CD4-positive, alpha-beta T cell (primary cell): Measurements from ENCODE around the gene GAL3ST1. TPM values are rescaled to one million over a fixed set of nuclear protein-coding genes. Genes with fewer than 3 reads are reported as not detected.

Experiments
- ATAC-seq: fragments of 200-7000 bp; cut with Tn5 transposase; one replicate; pipeline ENCODE4 v1.10.0; 2022; ENCODE audit warnings: mild to moderate bottlenecking; ENCODE audit not compliant: poor library complexity
- CTCF ChIA-PET: fragments of 350-600 bp; sonication (Branson Sonifier 250); formaldehyde crosslinking; loops from one replicate; lab custom pipeline; 2021; ENCODE audit warnings: antibody characterized with exemption, inconsistent platforms; lab: Charles Lee
- POLR2A ChIA-PET: fragments of 350-600 bp; sonication (Branson Sonifier 250); formaldehyde crosslinking; loops from one replicate; lab custom pipeline; 2021; ENCODE audit warnings: antibody characterized with exemption, inconsistent platforms; lab: Charles Lee
- DNase-seq, 14 experiments: peaks; one replicate each; pipeline ENCODE4 v3.0.0-alpha.2; 2013 to 2020; ENCODE audit warnings: mixed read lengths in 2 of 14
- H3K27ac ChIP-seq, 2 donors: one replicate each; pipeline versions ENCODE4 v1.5.1 to v1.7.0; 2013; ENCODE audit warnings: low read length in 2 of 2, low read depth in 1 of 2, mild to moderate bottlenecking in 1 of 2
- H3K27me3 ChIP-seq, 2 experiments: 1 replicate in 1 of 2; 2 replicates in 1 of 2; pipeline versions ENCODE4 v1.6.1 to v1.7.0; 2013; ENCODE audit warnings: low read length in 2 of 2, control low read depth in 1 of 2, mild to moderate bottlenecking in 1 of 2, moderate library complexity in 1 of 2; ENCODE audit not compliant: insufficient read depth in 2 of 2, control insufficient read depth in 1 of 2
- H3K36me3 ChIP-seq: one replicate; pipeline ENCODE4 v1.6.1; 2013; ENCODE audit warnings: low read length, control low read depth; ENCODE audit not compliant: insufficient read depth
- H3K4me1 ChIP-seq: one replicate; pipeline ENCODE4 v1.6.1; 2013; ENCODE audit warnings: low read length, control low read depth; ENCODE audit not compliant: insufficient read depth
- H3K4me3 ChIP-seq: one replicate; pipeline ENCODE4 v1.5.1; 2013; ENCODE audit warnings: mild to moderate bottlenecking, low read length, moderate library complexity
- H3K9me3 ChIP-seq, 2 experiments: 1 replicate in 1 of 2; 2 replicates in 1 of 2; pipeline versions ENCODE4 v1.6.1 to v1.7.0; 2013; ENCODE audit warnings: low read length in 2 of 2, mild to moderate bottlenecking in 2 of 2, control low read depth in 1 of 2, moderate library complexity in 1 of 2; ENCODE audit not compliant: control insufficient read depth in 1 of 2, insufficient read depth in 1 of 2
- H3K27ac Mint-ChIP-seq: one replicate; pipeline ENCODE4 v1.8.0; 2020; ENCODE audit warnings: mixed read lengths
- H3K27me3 Mint-ChIP-seq: one replicate; pipeline ENCODE4 v1.8.0; 2021; ENCODE audit warnings: mixed read lengths
- H3K36me3 Mint-ChIP-seq: one replicate; pipeline ENCODE4 v1.8.0; 2021; ENCODE audit warnings: low read depth, mixed read lengths
- H3K4me1 Mint-ChIP-seq: one replicate; pipeline ENCODE4 v1.8.0; 2021; ENCODE audit warnings: low read depth, mixed read lengths
- H3K4me3 Mint-ChIP-seq: one replicate; pipeline ENCODE4 v1.8.0; 2020; ENCODE audit warnings: mild to moderate bottlenecking, mixed read lengths
- H3K9me3 Mint-ChIP-seq: one replicate; pipeline ENCODE4 v1.8.0; 2020; ENCODE audit warnings: mixed read lengths
- intact Hi-C, 2 experiments: fragments of 100-400 bp; cut with DNase I in 1 of 2; cut with micrococcal nuclease in 1 of 2; formaldehyde crosslinking; loops; one replicate each; pipeline versions ENCODE4 v1.15.1 to v1.9.0; 2023 to 2025; cut with DNase I, micrococcal nuclease
- total RNA-seq, 174 experiments: library from RNA in 2 of 174; stranded (reverse) in 2 of 174; gene quantifications; one replicate each; pipeline ENCODE4 v1.2.3 and lab custom pipeline; 2021 to 2026
- TF ChIP-seq, protein P1 (sequence below): fragments of 200-600 bp; IDR thresholded peaks from one replicate; pipeline ENCODE4 v1.8.0; 2022; ENCODE audit warnings: antibody characterized with exemption, mild to moderate bottlenecking

The GAL3ST1 gene
- total RNA-seq, 2 experiments from 2014 or later: not detected

DNA sequence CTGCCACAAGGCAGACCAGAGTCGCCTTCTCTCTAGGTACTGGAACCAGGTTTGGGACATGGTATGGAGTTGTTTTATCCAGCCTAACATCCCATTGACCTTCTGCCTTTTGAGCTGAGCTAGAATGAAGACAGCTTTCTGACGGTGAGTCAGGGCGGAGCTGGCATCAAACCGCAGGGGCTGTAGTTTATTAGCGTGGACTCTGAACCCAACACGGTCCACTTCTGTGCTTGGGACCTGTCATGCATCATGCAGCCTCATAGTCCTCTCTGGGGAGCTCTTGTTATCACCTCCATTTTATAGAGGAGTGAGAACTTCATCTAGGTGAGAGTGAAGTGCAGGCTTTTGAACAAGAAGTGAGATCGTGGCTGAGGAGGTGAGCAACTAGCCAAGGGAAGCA, 8.3 kb downstream of the GAL3ST1 start:
- Histone ChIP-seq H3K9me3 (no peaks in the 10 kb centered on the region), H3K4me1 (no peaks in the 10 kb centered on the region), H3K36me3 (no peaks in the 10 kb centered on the region), H3K27me3 (peaks cover 0 to 4% of the 10 kb centered on the region in 2 experiments), H3K27ac (no peak overlapping the region), H3K4me3 (no peak overlapping the region)
- TF ChIP-seq, protein P1, sequence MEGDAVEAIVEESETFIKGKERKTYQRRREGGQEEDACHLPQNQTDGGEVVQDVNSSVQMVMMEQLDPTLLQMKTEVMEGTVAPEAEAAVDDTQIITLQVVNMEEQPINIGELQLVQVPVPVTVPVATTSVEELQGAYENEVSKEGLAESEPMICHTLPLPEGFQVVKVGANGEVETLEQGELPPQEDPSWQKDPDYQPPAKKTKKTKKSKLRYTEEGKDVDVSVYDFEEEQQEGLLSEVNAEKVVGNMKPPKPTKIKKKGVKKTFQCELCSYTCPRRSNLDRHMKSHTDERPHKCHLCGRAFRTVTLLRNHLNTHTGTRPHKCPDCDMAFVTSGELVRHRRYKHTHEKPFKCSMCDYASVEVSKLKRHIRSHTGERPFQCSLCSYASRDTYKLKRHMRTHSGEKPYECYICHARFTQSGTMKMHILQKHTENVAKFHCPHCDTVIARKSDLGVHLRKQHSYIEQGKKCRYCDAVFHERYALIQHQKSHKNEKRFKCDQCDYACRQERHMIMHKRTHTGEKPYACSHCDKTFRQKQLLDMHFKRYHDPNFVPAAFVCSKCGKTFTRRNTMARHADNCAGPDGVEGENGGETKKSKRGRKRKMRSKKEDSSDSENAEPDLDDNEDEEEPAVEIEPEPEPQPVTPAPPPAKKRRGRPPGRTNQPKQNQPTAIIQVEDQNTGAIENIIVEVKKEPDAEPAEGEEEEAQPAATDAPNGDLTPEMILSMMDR: no peak
- Mint-ChIP-seq H3K4me3 (no peak overlapping the region), H3K27me3 (peaks cover 6% of the 10 kb centered on the region), H3K27ac (no peak overlapping the region), H3K36me3 (no peaks in the 10 kb centered on the region), H3K4me1 (no peaks in the 10 kb centered on the region), H3K9me3 (no peaks in the 10 kb centered on the region)
- DNase-seq: no peak
- intact Hi-C loops: no loop called here
- ChIA-PET CTCF (no interaction called here), POLR2A (no interaction called here)
- ATAC-seq: no peak

DNA sequence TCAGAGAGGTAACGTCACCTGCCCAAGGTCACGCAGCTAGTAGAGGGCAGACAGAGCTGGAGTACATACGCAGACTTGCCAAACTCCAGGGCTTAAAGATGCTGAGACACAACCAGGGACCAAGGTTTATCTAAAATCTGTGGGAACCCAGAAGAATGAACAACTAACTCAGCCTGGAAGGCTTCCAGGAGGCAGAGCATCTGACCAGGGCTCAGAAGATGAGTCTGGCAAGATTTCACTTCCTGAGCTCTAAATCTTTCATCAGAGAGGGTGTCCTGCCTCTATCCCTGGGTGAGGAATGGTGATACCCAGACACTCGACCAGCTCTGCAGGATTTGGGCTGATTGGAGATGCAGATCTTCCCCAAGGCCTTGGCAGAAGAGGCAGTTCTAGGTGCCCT, 9.1 kb downstream of the GAL3ST1 start:
- DNase-seq (no peak), ATAC-seq (no peak)
- TF ChIP-seq, protein P1: no peak
- intact Hi-C loops: no loop called here
- H3K4me1 ChIP-seq: no peaks in the 10 kb centered on the region
- no peak overlapping the region for H3K4me3 Mint-ChIP-seq
- no peaks in the 10 kb centered on the region for H3K36me3 ChIP-seq
- H3K27me3 Mint-ChIP-seq: peaks cover 6% of the 10 kb centered on the region
- H3K4me1 Mint-ChIP-seq: no peaks in the 10 kb centered on the region
- CTCF ChIA-PET: no interaction called here
- no peaks in the 10 kb centered on the region for H3K9me3 Mint-ChIP-seq
- no peak overlapping the region for H3K27ac ChIP-seq
- no peak overlapping the region for H3K27ac Mint-ChIP-seq
- H3K27me3 ChIP-seq: peaks cover 0 to 2% of the 10 kb centered on the region in 2 experiments
- H3K36me3 Mint-ChIP-seq: no peaks in the 10 kb centered on the region
- POLR2A ChIA-PET: no interaction called here
- no peaks in the 10 kb centered on the region for H3K9me3 ChIP-seq
- H3K4me3 ChIP-seq: no peak overlapping the region

DNA sequence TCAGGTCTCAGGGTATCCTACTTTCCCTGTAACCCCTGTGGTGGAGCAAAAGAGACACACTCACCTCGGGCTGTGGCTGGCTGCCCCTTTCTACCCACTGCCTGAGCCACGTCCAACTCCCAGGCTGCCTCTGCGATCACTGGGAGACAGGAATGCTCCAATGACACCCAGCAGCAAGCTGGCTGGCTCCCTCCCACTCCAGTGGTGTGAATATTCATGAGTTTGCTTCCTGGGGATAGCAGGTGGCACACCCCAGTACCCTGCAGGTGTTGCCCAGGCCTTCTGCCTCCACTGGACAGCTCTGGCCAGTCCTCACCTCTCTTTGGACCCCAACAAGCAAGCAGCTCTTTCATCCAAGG, 9.7 kb downstream of the GAL3ST1 start:
- Histone ChIP-seq H3K27me3 (peaks cover 0 to 2% of the 10 kb centered on the region in 2 experiments), H3K36me3 (no peaks in the 10 kb centered on the region), H3K4me1 (no peaks in the 10 kb centered on the region), H3K4me3 (no peak overlapping the region), H3K27ac (no peak overlapping the region), H3K9me3 (no peaks in the 10 kb centered on the region)
- ChIA-PET CTCF (no interaction called here), POLR2A (no interaction called here)
- Mint-ChIP-seq H3K4me3 (no peak overlapping the region), H3K9me3 (no peaks in the 10 kb centered on the region), H3K27me3 (peaks cover 6% of the 10 kb centered on the region), H3K36me3 (no peaks in the 10 kb centered on the region), H3K4me1 (no peaks in the 10 kb centered on the region), H3K27ac (no peak overlapping the region)
- DNase-seq (no peak), ATAC-seq (no peak)
- TF ChIP-seq, protein P1: no peak
- intact Hi-C loops: no loop called here
